ENCODE results near the gene FANCC. TPM values are rescaled to one million over a fixed set of nuclear protein-coding genes. Genes with fewer than 3 reads are reported as not detected.

The FANCC gene
- polyA plus RNA-seq, 1 donor, result 15.3 TPM

DNA sequence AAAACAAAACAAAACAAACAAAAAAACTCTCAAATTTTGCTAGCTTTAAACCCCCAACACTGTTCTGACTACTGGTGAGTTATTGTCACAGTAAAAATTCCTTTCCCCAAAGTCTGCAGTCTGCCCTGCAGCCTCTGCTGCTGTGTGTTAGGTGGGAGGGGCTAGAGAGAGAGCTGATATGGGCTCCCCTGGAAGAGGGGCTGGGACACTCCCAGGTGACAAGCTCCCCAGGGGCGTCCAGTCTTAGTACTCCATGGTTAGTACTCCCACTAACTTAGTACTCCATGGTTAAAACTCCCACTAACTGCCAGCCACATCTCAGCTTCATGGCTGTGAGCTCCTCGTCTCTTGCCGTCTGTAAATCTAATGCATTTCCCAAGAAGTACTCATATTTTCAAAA is 191.9 kb downstream of the FANCC start:
- no peak for DNase-seq (ENCODE audit: low read depth)

GRCh38 chr9:95124582-95125367 is 192.7 kb downstream of the FANCC start:
- DNase-seq (ENCODE audit: low read depth), result no peak

GRCh38 chr9:95120781-95121370 is 196.6 kb downstream of the FANCC start:
- DNase-seq (ENCODE audit: low read depth), result no peak

- no peak for DNase-seq (ENCODE audit: low read depth)
Observed at GRCh38 chr9:95118596-95118995, 198.9 kb downstream of the FANCC start.

DNA sequence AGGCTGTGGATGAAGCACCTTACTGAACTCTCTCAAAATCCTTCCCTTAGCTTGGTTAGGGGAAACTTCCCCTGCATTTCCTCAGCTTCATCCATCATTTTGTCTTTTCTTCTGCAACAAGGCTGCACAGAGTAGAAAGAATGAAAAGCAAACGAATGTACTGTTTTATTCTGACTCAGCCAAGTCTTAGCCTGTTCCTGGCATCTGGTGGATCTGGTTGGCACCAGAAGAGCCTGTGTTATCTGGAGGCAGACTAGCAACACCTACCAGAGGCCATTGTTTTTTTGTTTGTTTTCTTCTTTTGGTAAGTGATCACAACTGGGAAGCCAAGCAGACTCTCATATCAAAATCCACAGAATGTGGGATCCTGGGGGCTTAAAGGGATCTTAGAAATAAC is 200.7 kb downstream of the FANCC start:
- no peak for DNase-seq (ENCODE audit: low read depth)

GRCh38 chr9:95116002-95116807 is 201.3 kb downstream of the FANCC start:
- DNase-seq (ENCODE audit: low read depth), result no peak

DNA sequence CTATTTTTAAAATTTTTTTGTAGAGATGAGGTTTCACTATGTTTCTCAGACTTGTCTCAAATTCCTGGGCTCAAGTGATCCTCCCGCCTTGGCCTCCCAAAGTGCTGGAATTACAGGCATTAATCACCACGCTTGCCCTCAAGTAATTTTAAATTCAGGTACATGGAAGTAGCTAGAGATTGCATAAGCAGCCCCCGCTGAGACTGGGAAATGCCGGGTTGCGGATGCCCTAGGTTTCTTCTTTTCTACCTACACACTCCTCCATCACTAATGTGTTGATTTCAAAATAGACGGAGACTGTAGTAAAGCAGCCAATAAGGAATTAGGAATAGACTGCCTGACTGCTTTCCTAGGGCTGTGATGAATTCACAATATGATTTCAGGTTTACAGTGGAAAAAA is 202.4 kb downstream of the FANCC start:
- DNase-seq (ENCODE audit: low read depth), result no peak

- DNase-seq (ENCODE audit: low read depth), result no peak
Observed at GRCh38 chr9:95112436-95113280, 204.9 kb downstream of the FANCC start.

GRCh38 chr9:95111716-95112115 is 205.8 kb downstream of the FANCC start:
- no peak for DNase-seq (ENCODE audit: low read depth)

GRCh38 chr9:95110921-95111525 is 206.5 kb downstream of the FANCC start:
- no peak for DNase-seq (ENCODE audit: low read depth)

DNA sequence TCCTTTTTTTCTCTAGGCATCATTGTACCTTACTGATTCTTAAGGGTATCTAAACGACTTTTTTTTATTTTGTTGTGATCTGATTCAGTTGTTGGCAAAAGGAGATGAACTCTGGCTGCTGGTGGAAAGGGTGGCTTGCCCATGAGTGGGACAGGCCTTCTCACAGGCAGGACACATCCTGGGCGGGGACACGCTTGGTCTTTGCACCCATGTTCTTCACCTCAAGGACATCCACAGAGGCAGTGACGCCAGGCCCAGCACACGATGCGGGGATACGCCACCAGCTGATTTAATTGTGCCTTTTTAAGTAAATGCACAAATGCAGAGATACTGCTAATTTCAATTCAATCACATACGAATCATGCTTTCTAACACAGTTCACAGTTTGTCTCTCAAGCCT is 208.1 kb downstream of the FANCC start:
- no peak for DNase-seq (ENCODE audit: low read depth)

DNA sequence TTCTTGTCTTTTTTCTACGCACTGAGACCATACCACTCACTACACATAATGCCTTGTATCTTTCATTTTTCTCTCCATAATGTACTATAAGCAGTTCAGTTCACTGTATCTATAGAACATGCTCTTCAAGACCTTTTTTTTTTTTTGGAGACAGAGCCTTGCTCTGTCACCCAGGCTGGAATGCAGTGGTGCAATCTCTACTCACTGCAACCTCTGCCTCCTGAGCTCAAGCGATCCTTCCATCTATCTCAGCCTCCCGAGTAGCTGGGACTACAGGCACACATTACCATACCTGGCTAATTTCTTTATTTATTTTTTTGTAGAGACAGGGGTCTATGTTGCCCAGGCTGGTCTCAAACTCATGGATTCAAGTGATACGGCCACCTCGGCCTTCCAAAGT is 208.7 kb downstream of the FANCC start:
- DNase-seq (ENCODE audit: low read depth), result no peak

- no peak for DNase-seq (ENCODE audit: low read depth)
Observed at GRCh38 chr9:95107976-95108375, 209.5 kb downstream of the FANCC start.

GRCh38 chr9:95107001-95107749 is 210.3 kb downstream of the FANCC start:
- no peak for DNase-seq (ENCODE audit: low read depth)

GRCh38 chr9:95105519-95106287 is 211.8 kb downstream of the FANCC start:
- DNase-seq (ENCODE audit: low read depth), result no peak

DNA sequence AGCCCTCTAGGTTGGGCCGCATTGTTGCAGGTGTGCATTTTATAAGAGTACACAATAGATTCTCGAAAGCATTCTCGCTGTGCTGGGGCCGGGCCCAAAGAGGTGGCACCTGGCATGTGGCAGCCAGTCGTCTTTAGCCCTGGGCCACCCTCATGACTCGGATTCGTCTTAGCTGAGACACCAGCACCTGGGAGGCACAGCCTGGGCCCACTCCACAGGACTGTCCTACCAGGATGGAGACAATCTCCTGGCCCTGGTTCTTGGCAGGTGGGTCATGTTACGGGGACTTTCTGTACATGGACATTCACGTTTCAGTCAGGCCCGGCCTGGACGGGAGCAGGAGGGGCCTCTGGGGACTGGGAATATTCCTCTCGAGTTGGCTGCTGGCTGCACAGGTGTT is 212.5 kb downstream of the FANCC start:
- DNase-seq (ENCODE audit: low read depth), result no peak

DNA sequence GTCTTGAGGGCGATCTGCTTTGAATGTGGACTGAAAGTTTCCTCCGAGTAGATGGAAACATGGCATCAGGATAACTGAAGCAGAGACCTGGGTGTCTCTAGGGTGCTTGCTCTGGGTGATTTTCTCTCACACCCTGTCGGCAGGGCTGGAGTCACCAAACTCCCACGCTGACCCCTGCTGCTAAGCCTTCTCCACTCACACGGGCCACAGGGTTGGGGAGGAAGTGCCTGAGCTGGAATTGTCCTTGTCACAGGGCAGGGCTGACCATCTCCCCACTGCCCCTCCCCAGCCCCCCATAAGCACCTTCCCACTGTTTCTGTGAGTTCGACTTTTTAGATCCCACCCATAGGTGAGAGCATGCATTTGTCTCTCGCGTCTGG is 212.9 kb downstream of the FANCC start:
- no peak for DNase-seq (ENCODE audit: low read depth)

GRCh38 chr9:95103871-95104580 is 213.5 kb downstream of the FANCC start:
- no peak for DNase-seq (ENCODE audit: low read depth)

DNA sequence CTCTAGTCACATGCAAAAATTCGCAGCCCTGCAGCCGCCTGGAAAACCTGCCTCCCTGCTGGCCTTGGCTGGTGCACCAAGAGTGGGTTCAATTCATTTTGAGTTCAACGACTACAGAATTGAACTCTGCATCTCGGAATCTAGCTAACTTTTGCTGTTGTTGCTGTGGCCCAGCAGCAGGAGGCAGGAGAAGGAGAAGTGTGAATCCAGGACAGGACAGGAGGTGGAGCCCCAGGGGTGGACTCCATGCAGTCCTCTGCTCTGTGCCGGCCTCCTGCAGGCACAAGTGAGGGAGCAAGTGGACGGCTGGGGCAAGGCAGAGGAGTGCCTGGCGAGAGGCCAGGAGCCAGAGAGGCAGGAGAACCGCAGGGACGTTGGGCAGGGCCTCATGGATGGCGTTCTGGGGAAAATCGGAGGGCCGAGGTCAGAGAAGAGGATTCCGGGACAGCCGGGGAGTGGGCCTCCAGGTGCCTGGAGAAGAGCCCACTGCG is 214.2 kb downstream of the FANCC start:
- DNase-seq (ENCODE audit: low read depth), result no peak
